ENCODE results near the gene COLEC11.

DNA sequence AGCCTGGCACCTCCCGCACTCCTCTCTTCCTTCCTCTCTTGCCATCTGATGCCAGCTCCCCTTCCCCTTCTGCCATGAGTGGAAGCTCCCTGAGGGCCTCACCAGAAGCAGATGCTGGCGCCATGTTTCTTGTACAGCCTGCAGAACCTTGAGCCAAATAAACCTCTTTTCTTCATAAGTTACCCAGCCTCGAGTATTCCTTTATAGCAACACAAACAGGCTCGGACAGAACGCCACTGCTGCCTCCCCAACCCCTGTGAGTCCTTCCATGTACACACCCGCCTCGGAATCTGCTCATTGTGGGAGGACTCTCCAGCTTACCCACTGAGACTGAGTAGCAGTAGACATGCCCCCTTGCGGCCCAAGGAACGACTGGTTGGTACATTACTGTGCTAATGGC lies 28.1 kb upstream of the COLEC11 start:
- no peak for TF ChIP-seq PHF20 (CRISPR knock-in tag; IDR thresholded peaks at IDR 0.05)
- no peak for TF ChIP-seq PHB2 (IDR thresholded peaks at IDR 0.05; ENCODE audit: partially characterized antibody)
- TF ChIP-seq, protein P1, sequence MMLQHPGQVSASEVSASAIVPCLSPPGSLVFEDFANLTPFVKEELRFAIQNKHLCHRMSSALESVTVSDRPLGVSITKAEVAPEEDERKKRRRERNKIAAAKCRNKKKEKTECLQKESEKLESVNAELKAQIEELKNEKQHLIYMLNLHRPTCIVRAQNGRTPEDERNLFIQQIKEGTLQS (CRISPR knock-in tag; IDR thresholded peaks at IDR 0.05), result no peak
- no peak for TF ChIP-seq EP300 (IDR thresholded peaks at IDR 0.05; ENCODE audit: low read depth in 2 of 2, low read length in 2 of 2)
- no peak for TF ChIP-seq EP300 (CRISPR knock-in tag; IDR thresholded peaks at IDR 0.05; ENCODE audit: borderline replicate concordance)
- TF ChIP-seq HDAC1 (CRISPR knock-in tag; IDR thresholded peaks at IDR 0.05), result no peak
- TF ChIP-seq ZNF33B (CRISPR knock-in tag; IDR thresholded peaks at IDR 0.05), result no peak
